Pons (tissue), 1 donor: Measurements from ENCODE around the gene GRIA1.

Experiments used
- DNase-seq: peaks from one replicate; pipeline ENCODE4 v3.0.0-alpha.2; 2016; ENCODE audit warnings: low spot score

GRIA1 gene

GRCh38 chr5:153490118-153491037, at the start of gene GRIA1:
TSS of gene GRIA1 (plus strand) at chr5:153490670.
- DNase-seq = no peak

- DNase-seq = no peak
Measured at GRCh38 chr5:153445875-153446579, 44.4 kb upstream of the GRIA1 start.

GRCh38 chr5:153447534-153447933, 42.9 kb upstream of the GRIA1 start:
- DNase-seq = no peak

- DNase-seq = no peak
Measured at GRCh38 chr5:153456354-153456753, 34.1 kb upstream of the GRIA1 start.

GRCh38 chr5:153456993-153457392, 33.5 kb upstream of the GRIA1 start:
- no peak for DNase-seq

- DNase-seq = no peak
Measured at GRCh38 chr5:153458268-153458667, 32.2 kb upstream of the GRIA1 start.

GRCh38 chr5:153459051-153459743, 31.3 kb upstream of the GRIA1 start:
- DNase-seq = peak; percentile 2

- DNase-seq = no peak
Measured at GRCh38 chr5:153460421-153460820, 30.0 kb upstream of the GRIA1 start.

- DNase-seq = no peak
Measured at GRCh38 chr5:153461341-153461740, 29.1 kb upstream of the GRIA1 start.

GRCh38 chr5:153463806-153464205, 26.7 kb upstream of the GRIA1 start:
- DNase-seq = no peak

GRCh38 chr5:153467546-153467945, 22.9 kb upstream of the GRIA1 start:
- no peak for DNase-seq

- DNase-seq = no peak
Measured at GRCh38 chr5:153469423-153469822, 21.0 kb upstream of the GRIA1 start.

GRCh38 chr5:153470736-153471135, 19.7 kb upstream of the GRIA1 start:
- DNase-seq = no peak

- no peak for DNase-seq
Measured at GRCh38 chr5:153476767-153477166, 13.7 kb upstream of the GRIA1 start.

GRCh38 chr5:153480401-153480800, 10.1 kb upstream of the GRIA1 start:
- no peak for DNase-seq

- no peak for DNase-seq
Measured at GRCh38 chr5:153483482-153483881, 7.0 kb upstream of the GRIA1 start.

GRCh38 chr5:153485641-153486040, 4.8 kb upstream of the GRIA1 start:
- DNase-seq = no peak

- no peak for DNase-seq
Measured at GRCh38 chr5:153486771-153487170, 3.7 kb upstream of the GRIA1 start.

- no peak for DNase-seq
Measured at GRCh38 chr5:153489611-153490010, 859 bp upstream of the GRIA1 start.

- DNase-seq = no peak
Measured at GRCh38 chr5:153491038-153491744, 721 bp downstream of the GRIA1 start.

GRCh38 chr5:153491856-153492255, 1.4 kb downstream of the GRIA1 start:
- DNase-seq = no peak

GRCh38 chr5:153496835-153497234, 6.4 kb downstream of the GRIA1 start:
- peak; percentile 38 for DNase-seq
